ENCODE data around the gene NSFL1C.

The NSFL1C gene

DNA sequence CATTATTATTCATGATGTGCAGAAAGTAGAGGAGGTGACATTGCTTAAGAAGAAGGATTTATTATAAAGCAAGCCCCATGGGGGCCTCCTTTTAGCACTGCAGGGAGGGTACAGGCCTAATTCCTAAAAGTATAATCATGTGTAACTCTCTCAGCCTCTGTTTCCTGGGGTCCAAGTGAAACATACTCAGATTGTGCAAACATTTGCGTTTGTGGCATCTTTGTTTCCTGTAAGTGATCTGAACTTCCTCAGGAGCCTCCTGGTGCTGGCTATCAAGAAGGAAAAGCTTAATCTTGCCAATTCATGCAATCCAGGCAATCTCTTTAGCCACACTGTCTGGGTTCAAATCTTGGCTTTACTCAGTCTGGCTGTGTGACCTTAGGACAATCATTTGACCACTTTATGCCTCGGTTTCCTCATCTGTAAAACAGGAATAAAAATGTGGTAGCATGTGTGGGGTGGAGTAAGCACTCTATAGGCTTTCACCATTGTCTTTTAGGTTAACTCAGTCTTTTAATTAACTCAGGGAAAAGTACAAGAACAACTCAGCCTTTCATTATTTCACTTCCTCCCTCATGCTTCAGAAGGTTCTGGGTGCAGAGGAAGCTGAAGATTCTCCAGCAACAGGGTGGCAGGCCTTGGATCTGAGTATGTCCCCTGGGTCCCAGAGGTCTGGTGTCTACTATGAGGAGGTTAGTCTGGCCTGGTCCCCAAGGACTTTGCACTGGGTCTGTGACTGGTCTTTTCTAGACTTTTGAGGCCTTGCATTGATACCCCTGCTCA is 25.4 kb upstream of the NSFL1C start:
- ATAC-seq (ENCODE audit: low read depth) (no peak), DNase-seq (ENCODE audit: low spot score) (no peak)
- no peaks in the 10 kb centered on the region for H3K36me3 ChIP-seq (ENCODE audit: low read depth)
- no peak overlapping the region for H3K4me3 ChIP-seq (ENCODE audit: severe bottlenecking)
- no peaks in the 10 kb centered on the region for H3K27me3 ChIP-seq (ENCODE audit: insufficient read depth, poor library complexity, severe bottlenecking)
- TF ChIP-seq, protein P1, sequence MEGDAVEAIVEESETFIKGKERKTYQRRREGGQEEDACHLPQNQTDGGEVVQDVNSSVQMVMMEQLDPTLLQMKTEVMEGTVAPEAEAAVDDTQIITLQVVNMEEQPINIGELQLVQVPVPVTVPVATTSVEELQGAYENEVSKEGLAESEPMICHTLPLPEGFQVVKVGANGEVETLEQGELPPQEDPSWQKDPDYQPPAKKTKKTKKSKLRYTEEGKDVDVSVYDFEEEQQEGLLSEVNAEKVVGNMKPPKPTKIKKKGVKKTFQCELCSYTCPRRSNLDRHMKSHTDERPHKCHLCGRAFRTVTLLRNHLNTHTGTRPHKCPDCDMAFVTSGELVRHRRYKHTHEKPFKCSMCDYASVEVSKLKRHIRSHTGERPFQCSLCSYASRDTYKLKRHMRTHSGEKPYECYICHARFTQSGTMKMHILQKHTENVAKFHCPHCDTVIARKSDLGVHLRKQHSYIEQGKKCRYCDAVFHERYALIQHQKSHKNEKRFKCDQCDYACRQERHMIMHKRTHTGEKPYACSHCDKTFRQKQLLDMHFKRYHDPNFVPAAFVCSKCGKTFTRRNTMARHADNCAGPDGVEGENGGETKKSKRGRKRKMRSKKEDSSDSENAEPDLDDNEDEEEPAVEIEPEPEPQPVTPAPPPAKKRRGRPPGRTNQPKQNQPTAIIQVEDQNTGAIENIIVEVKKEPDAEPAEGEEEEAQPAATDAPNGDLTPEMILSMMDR (IDR thresholded peaks at IDR 0.05; ENCODE audit: poor library complexity, severe bottlenecking), result no peak
- H3K27ac ChIP-seq (ENCODE audit: poor library complexity, severe bottlenecking), result peak overlapping the region; percentile 98
- peaks cover 25% of the 10 kb centered on the region for H3K4me1 ChIP-seq (ENCODE audit: insufficient read depth, poor library complexity, severe bottlenecking)
- H3K9me3 ChIP-seq (ENCODE audit: severe bottlenecking), result no peaks in the 10 kb centered on the region

- H3K4me1 ChIP-seq (ENCODE audit: insufficient read depth, poor library complexity, severe bottlenecking), result peaks cover 28% of the 10 kb centered on the region
- DNase-seq (ENCODE audit: low spot score), result no peak
- TF ChIP-seq, protein P1 (IDR thresholded peaks at IDR 0.05; ENCODE audit: poor library complexity, severe bottlenecking), result no peak
- no peaks in the 10 kb centered on the region for H3K36me3 ChIP-seq (ENCODE audit: low read depth)
- H3K27ac ChIP-seq (ENCODE audit: poor library complexity, severe bottlenecking), result peak within 1 kb of the TSS; percentile 98
- no peaks in the 10 kb centered on the region for H3K9me3 ChIP-seq (ENCODE audit: severe bottlenecking)
- no peak for ATAC-seq (ENCODE audit: low read depth)
- no peak within 1 kb of the TSS for H3K4me3 ChIP-seq (ENCODE audit: severe bottlenecking)
- no peaks in the 10 kb centered on the region for H3K27me3 ChIP-seq (ENCODE audit: insufficient read depth, poor library complexity, severe bottlenecking)
These were observed 24.7 kb upstream of the NSFL1C start, which contains the start of gene SIRPB2 for GRCh38 chr20:1491281-1491840. TSS of gene SIRPB2 (minus strand) at chr20:1491420. CDS start at chr20:1491359, 61 bp downstream.

DNA sequence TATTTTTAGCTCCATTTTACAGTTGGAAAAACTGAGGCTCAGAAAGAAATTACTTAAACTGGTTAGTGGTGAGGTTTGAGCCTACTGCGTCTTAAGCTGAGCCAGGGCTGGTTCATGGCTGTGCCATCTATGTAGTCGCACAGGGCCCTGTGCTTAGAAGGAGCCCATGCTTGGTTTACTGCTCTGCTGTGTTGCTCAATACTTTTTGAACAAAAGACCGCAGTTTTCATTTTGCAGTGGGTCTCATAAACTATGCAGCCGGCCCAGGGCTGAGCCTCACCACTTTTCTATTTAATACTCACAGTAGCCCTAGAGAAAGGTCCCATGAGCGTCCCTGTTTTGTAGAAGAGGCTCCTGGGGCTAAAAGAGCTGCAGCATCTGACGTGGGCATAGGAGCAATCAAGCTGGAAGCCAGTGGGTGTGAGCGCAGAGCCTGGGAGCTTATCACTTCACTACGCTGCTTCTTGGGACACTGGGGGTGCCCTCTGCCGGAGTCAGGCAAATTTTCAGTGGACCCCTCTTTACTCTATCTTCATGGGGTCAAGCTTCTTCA is 24.1 kb upstream of the NSFL1C start:
- no peaks in the 10 kb centered on the region for H3K27me3 ChIP-seq (ENCODE audit: insufficient read depth, poor library complexity, severe bottlenecking)
- no peaks in the 10 kb centered on the region for H3K9me3 ChIP-seq (ENCODE audit: severe bottlenecking)
- TF ChIP-seq, protein P1 (IDR thresholded peaks at IDR 0.05; ENCODE audit: poor library complexity, severe bottlenecking), result no peak
- peak overlapping the region; percentile 98 for H3K27ac ChIP-seq (ENCODE audit: poor library complexity, severe bottlenecking)
- no peak for ATAC-seq (ENCODE audit: low read depth)
- H3K4me1 ChIP-seq (ENCODE audit: insufficient read depth, poor library complexity, severe bottlenecking), result peaks cover 29% of the 10 kb centered on the region
- no peak overlapping the region for H3K4me3 ChIP-seq (ENCODE audit: severe bottlenecking)
- DNase-seq (ENCODE audit: low spot score), result no peak
- H3K36me3 ChIP-seq (ENCODE audit: low read depth), result no peaks in the 10 kb centered on the region

- DNase-seq (ENCODE audit: low spot score) (no peak), ATAC-seq (ENCODE audit: low read depth) (peak; percentile 95)
- no peaks in the 10 kb centered on the region for H3K27me3 ChIP-seq (ENCODE audit: insufficient read depth, poor library complexity, severe bottlenecking)
- peaks cover 31% of the 10 kb centered on the region for H3K4me1 ChIP-seq (ENCODE audit: insufficient read depth, poor library complexity, severe bottlenecking)
- TF ChIP-seq, protein P1 (IDR thresholded peaks at IDR 0.05; ENCODE audit: poor library complexity, severe bottlenecking), result no peak
- H3K27ac ChIP-seq (ENCODE audit: poor library complexity, severe bottlenecking), result peak overlapping the region; percentile 98
- H3K9me3 ChIP-seq (ENCODE audit: severe bottlenecking), result no peaks in the 10 kb centered on the region
- H3K4me3 ChIP-seq (ENCODE audit: severe bottlenecking), result no peak overlapping the region
- H3K36me3 ChIP-seq (ENCODE audit: low read depth), result no peaks in the 10 kb centered on the region
These were observed 23.3 kb upstream of the NSFL1C start for GRCh38 chr20:1489764-1490436.
